Erythroblast (primary cell): ENCODE measurements around the gene EVX2.

Source experiments
- DNase-seq, 2 experiments: peaks; one replicate each; lab custom pipeline; 2025; lab: John Stamatoyannopoulos, UW
- GATA1 ChIP-seq: IDR thresholded peaks from 2 replicates; pipeline ENCODE4 v1.6.1; 2011; ENCODE audit warnings: low read depth, mild to moderate bottlenecking, control low read depth, low read length, moderate library complexity
- POLR2A ChIP-seq: IDR thresholded peaks from 2 replicates; pipeline ENCODE4 v1.6.1; 2011; ENCODE audit warnings: mild to moderate bottlenecking, low read length

Gene EVX2

DNA sequence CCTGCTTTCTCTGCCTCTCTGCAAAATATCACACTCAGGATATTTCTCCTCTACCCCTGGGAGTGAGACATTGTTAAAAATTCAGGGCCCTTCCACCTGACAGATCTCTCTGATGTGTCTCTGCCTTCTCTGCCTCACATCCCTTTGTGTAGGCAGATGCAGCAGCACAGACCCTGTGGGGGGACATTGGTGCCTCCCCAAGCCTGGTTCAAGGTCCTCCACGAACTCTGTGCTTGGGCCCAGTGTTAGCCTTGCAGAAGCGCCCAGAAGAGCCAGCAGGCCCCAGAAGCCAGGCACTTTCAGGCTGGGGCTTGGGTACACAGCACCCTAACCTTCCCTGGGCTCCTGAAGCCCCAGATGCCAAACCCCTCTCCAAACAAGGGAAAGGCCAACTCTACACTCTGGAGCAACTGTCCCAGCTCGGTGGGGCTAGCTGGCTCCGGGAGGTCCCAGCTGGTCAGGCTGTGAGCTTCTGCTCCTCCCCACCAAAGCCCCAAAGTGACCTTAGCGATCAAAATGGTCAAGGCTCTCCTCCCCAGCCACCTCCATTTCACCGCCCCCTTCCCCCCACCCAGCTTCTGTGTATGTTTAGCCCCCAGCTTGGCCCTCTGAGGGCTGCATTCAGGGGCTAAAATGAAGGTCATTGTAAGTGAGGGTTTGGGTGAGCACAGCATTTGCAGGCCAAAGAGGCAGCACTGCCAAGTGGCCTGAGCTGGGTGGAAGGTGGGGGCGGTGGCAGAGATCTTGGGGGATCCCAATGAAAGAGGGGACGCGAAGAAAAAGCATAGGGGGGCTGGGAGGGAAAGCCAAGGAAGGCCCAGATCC lies 41.4 kb upstream of the EVX2 start:
- TF ChIP-seq POLR2A (no peak), GATA1 (no peak)
- DNase-seq = no peak

DNA sequence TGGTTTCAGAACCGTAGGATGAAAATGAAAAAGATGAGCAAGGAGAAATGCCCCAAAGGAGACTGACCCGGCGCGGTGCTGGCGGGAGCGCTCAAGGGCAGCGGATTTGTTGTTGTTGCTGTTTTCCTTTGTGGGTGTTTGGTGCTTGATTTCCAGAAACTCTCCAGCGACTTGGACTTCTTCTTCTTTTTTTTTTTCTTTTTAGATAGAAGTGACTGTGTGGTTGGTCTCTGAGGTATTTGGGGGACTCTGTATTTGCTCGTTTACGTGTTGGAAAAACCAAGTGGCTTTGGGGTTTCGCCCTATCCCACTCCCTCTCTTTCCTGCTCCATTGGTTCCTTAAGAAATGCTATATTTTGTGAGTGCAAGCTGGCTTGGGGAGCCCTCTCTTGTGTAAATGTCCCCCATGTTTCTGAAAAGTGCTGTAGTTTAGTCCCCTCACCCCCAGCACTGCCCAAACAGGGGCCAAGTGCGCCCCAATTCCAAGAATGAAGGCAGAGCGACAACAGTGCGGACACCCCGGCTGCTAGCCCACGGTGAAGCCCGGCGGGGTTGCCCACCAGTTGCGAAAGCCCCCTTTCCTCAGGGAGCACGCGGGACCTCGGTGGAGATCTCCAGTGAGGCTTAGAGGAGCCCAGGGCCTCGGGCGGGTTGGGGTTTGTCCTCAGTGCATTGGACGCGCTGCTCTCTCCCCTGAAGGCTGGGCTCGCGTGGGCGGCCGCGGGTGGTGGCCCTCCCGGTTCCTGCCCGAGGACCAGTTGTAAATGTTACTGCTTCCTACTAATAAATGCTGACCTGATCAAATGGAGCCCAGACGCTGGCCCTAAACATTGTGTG lies 40.6 kb upstream of the EVX2 start:
- TF ChIP-seq GATA1 = no peak
- no peak for TF ChIP-seq POLR2A
- no peak for DNase-seq

GRCh38 chr2:176123411-176124109 lies 39.8 kb upstream of the EVX2 start:
- TF ChIP-seq GATA1 = no peak
- no peak for TF ChIP-seq POLR2A
- DNase-seq = no peak

GRCh38 chr2:176122683-176123410 lies 39.1 kb upstream of the EVX2 start, which contains the start of gene HOXD9:
TSS of gene HOXD9 (plus strand) at chr2:176122719. CDS start at chr2:176122769, 50 bp downstream.
- DNase-seq = no peak
- no peak for TF ChIP-seq POLR2A
- TF ChIP-seq GATA1 = no peak

- peak; percentile 25 to 27 for DNase-seq
- TF ChIP-seq GATA1 (no peak), POLR2A (no peak)
These were observed 38.4 kb upstream of the EVX2 start for GRCh38 chr2:176122052-176122682.

- no peak for TF ChIP-seq POLR2A
- no peak for TF ChIP-seq GATA1
These were observed 37.7 kb upstream of the EVX2 start for GRCh38 chr2:176121190-176122051.

DNA sequence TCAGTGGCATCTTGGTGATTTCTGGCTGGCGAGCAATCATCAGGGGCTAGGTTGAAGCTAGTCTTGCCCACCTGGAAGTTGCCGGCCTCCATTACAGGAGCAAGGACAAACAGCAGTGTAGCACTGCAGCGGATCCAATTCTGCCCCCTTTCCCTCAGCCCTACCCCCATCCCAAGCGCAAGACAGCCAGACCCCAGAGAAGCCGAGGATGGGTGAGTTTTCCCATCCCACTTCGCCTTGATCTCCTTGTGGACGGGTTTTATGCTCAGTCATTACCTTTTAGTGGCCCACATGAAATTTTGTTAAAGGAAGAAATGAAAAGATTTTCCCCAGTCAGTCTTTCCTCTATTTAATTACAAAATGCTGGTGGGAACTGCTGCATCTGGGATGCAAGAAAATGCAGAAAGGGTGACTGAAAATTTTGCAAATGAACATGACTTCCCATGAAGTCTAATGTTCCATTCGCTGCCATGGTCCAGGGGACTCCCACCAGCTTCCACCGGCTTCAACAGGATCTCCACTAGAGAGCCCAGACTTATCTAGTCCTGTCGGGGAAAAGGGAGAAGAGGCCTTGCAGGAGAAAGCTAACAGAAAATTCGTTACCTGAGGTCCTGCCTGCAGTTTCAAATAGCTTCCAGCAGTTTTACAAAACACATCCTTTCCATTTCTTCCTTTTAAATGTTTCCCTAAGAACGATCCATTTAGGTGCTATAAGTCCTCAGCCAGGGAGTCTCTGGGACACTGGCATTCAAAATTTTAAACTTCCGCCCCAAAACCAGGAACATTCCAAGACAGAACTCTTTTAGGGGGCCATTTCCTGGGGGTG lies 36.8 kb upstream of the EVX2 start:
- TF ChIP-seq POLR2A = no peak
- no peak for TF ChIP-seq GATA1
- no peak for DNase-seq

More at GRCh38 chr2:176121190-176122051, 37.7 kb upstream of the EVX2 start:
- no peak for DNase-seq

DNA sequence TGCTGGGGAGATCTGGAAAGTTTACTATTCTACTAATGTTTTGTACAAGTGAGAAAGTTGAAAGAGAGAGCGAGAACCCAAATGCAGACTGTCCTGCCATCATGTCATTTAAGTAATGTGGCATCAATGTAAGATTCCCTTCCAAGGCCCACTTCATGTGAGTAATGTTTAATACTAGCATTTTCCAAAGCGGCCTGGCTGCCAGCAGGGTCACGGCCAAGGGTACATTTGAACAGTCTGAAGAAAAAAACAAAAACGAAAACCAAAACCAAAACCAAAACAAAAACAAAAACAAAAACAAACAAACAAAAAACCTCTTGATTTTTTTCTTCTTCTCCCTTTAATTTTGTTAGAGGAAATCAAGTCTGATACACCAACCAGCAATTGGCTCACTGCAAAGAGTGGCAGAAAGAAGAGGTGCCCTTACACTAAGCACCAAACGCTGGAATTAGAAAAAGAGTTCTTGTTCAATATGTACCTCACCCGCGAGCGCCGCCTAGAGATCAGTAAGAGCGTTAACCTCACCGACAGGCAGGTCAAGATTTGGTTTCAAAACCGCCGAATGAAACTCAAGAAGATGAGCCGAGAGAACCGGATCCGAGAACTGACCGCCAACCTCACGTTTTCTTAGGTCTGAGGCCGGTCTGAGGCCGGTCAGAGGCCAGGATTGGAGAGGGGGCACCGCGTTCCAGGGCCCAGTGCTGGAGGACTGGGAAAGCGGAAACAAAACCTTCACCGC lies 35.0 kb upstream of the EVX2 start:
- TF ChIP-seq POLR2A (no peak), GATA1 (no peak)
- DNase-seq = peak; percentile 63 to 74

DNA sequence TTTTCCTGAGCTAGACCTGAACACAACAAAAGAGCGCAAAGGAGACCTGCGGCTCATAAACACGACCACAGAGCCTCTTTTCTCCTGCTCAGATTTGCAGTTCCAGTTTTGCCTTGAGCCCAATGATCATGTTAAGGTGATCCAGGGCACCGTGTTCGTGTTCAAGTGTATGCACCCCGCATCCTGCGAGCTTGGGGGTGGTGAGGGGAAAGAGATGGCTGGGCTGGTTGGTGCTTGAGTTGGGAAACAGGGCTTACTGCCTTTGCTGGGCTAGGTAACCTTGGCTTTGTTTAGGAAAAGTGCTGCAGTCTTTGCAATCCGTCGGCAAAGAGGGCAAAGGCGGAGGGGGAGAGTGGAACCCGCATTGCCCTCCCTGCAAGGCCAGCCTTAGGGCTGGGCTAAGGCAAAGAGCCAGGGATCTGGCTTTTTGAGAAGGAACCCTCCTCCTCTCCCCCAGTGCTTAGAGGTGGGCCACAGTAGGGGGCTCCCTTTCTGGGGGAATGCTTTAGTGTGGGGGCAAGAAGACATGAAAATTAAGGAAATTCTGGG lies 34.1 kb upstream of the EVX2 start:
- TF ChIP-seq POLR2A (no peak), GATA1 (no peak)
- no peak for DNase-seq
